H1 (cell line): ENCODE data around the gene PAIP1. TPM values are rescaled to one million over a fixed set of nuclear protein-coding genes. Genes with fewer than 3 reads are reported as not detected.

Experiments
- BACH1 ChIP-seq: IDR thresholded peaks from 2 replicates; pipeline ENCODE4 v1.6.1; 2012; ENCODE audit warnings: low read length, improper control_type of control experiment
- BRCA1 ChIP-seq: IDR thresholded peaks from 2 replicates; pipeline ENCODE4 v1.6.1; 2012; ENCODE audit warnings: low read depth, low read length, improper control_type of control experiment
- CBX8 ChIP-seq: fragments of 300-800, 300-1000 bp; sonication (generic); IDR thresholded peaks from 2 replicates; pipeline ENCODE4 v1.7.1; 2016; ENCODE audit warnings: low read depth, low read length, borderline replicate concordance
- EP300 ChIP-seq, 2 experiments: IDR thresholded peaks; 1 replicate in 1 of 2; 2 replicates in 1 of 2; pipeline ENCODE4 v1.6.1; 2011 to 2012; ENCODE audit warnings: low read depth in 2 of 2, low read length in 2 of 2, mild to moderate bottlenecking in 2 of 2, borderline replicate concordance in 1 of 2, inconsistent platforms in 1 of 2, moderate library complexity in 1 of 2
- FOSL1 ChIP-seq: IDR thresholded peaks from 2 replicates; pipeline ENCODE4 v1.6.1; 2011; ENCODE audit warnings: mild to moderate bottlenecking, low read depth, low read length, moderate library complexity; ENCODE audit not compliant: insufficient read depth
- HDAC2 ChIP-seq, 2 experiments: fragments of 300-600 bp in 1 of 2; sonication (generic) in 1 of 2; IDR thresholded peaks; 2 replicates each; pipeline ENCODE4 v1.6.1; 2011 to 2012; ENCODE audit warnings: low read depth in 2 of 2, low read length in 2 of 2, mild to moderate bottlenecking in 2 of 2, moderate library complexity in 2 of 2, borderline replicate concordance in 1 of 2, inconsistent platforms in 1 of 2
- HDAC6 ChIP-seq: IDR thresholded peaks from one replicate; pipeline ENCODE4 v1.7.1; 2012; ENCODE audit warnings: low read depth, mild to moderate bottlenecking, inconsistent platforms, low read length, moderate library complexity
- KDM4A ChIP-seq: IDR thresholded peaks from one replicate; pipeline ENCODE4 v1.7.1; 2012; ENCODE audit warnings: low read depth, mild to moderate bottlenecking, moderate library complexity, low read length, inconsistent platforms; ENCODE audit not compliant: severe bottlenecking
- MAFK ChIP-seq: IDR thresholded peaks from 2 replicates; pipeline ENCODE4 v1.6.1; 2012; ENCODE audit warnings: low read depth, mild to moderate bottlenecking, improper control_type of control experiment, low read length
- NRF1 ChIP-seq: IDR thresholded peaks from 2 replicates; pipeline ENCODE4 v1.6.1; 2011; ENCODE audit warnings: mild to moderate bottlenecking, low read depth, low read length, improper control_type of control experiment
- POLR2A ChIP-seq, 2 experiments: IDR thresholded peaks; 1 replicate in 1 of 2; 2 replicates in 1 of 2; pipeline ENCODE4 v1.6.1; 2011; ENCODE audit warnings: low read depth in 2 of 2, low read length in 2 of 2, mild to moderate bottlenecking in 2 of 2; ENCODE audit errors: control extremely low read depth in 1 of 2
- RBBP5 ChIP-seq: IDR thresholded peaks from 2 replicates; pipeline ENCODE4 v1.7.1; 2012; ENCODE audit warnings: low read depth, mild to moderate bottlenecking, inconsistent platforms, low read length, moderate library complexity, borderline replicate concordance
- RFX5 ChIP-seq: IDR thresholded peaks from 2 replicates; pipeline ENCODE4 v1.6.1; 2011; ENCODE audit warnings: low read depth, low read length, improper control_type of control experiment, borderline replicate concordance
- SIN3A ChIP-seq, 2 experiments: IDR thresholded peaks in 1 of 2; conservative IDR thresholded peaks in 1 of 2; 2 replicates each; pipeline ENCODE4 v1.6.1; 2011 to 2012; ENCODE audit warnings: low read length in 2 of 2, improper control_type of control experiment in 1 of 2, low read depth in 1 of 2, mild to moderate bottlenecking in 1 of 2
- SIX5 ChIP-seq: IDR thresholded peaks from 2 replicates; pipeline ENCODE4 v1.6.1; 2011; ENCODE audit warnings: mild to moderate bottlenecking, low read depth, low read length
- SRF ChIP-seq: IDR thresholded peaks from 2 replicates; pipeline ENCODE4 v1.6.1; 2011; ENCODE audit warnings: mild to moderate bottlenecking, low read depth, low read length, moderate library complexity
- TBP ChIP-seq: IDR thresholded peaks from 2 replicates; pipeline ENCODE4 v1.6.1; 2011; ENCODE audit warnings: low read depth, low read length, improper control_type of control experiment
- ZNF274 ChIP-seq: IDR thresholded peaks from 2 replicates; pipeline ENCODE4 v1.7.0; 2012; ENCODE audit warnings: low read length, borderline replicate concordance; ENCODE audit errors: extremely low read depth
- polyA plus RNA-seq, 7 experiments: library from polyadenylated mRNA; depleted of rRNA in 3 of 7; stranded (reverse) in 5 of 7; unstranded in 2 of 7; fragments of >200 nt in 5 of 7; fragments of 200-250 nt in 2 of 7; gene quantifications; 1 replicate in 5 of 7; 2 replicates in 1 of 7; 4 replicates in 1 of 7; pipeline versions ENCODE4 v1.2.1 to v1.2.3, GENCODE V29; 2011 to 2013; ENCODE audit warnings: missing spikeins in 2 of 7, mixed read lengths in 2 of 7
- total RNA-seq: library from RNA; stranded (reverse); fragmentation: NEBNext Ultra II Directional; extraction: Animal tissue kit (Norgen Biotek cat#: 25700); gene quantifications from 2 replicates; pipeline ENCODE4 v1.2.1, GENCODE V29; 2021
- TF ChIP-seq, protein P1 (sequence below): IDR thresholded peaks from 2 replicates; pipeline ENCODE4 v1.6.1; 2012; ENCODE audit warnings: low read length, inconsistent platforms
- TF ChIP-seq, protein P2 (sequence below): IDR thresholded peaks from 2 replicates; pipeline ENCODE4 v1.6.1; 2012; ENCODE audit warnings: inconsistent platforms

Gene PAIP1
- total and polyA plus RNA-seq, 2 of the 8 experiments (the other 6 are each of a cell fraction or from before 2014, with no cell fraction given) = 62.9 to 89.5 TPM

DNA sequence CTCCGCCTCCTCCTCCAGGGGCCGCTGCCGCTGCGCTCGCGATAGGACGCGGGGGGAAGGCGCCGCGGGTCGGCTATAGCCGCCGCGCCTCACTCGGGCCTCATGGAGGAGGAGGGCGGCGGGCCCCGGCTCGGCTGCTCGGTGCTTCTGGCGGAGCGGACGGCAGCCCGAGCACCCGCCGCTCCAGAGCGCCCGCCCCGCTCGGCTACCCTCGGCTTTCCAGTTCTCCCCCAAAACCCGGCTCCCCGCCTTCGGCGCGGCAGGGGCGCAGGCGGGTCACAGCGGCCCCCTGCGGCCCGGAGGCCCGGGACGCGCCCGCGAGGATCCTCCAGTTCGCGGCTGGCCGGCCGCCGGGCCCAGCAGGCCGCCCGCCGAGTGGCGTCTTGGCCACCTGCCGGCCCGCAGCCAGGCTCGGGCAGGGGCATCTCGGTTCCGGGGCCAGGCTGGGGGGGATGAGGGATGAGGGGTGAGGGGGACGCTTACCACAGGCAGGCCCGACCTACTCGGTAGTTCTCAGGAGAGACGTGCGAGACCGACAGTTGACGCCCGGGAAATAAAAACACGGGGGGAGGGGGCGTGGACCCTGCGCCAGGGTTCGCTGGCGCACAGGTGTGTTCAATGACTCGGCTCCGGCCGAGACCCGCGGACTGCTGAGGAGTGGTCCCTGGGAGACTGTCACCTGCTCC lies at the start of gene PAIP1 (continued):
- TF ChIP-seq RBBP5 = no peak; the same call in 1 of the 2 replicates
- no peak for TF ChIP-seq FOSL1
- TF ChIP-seq, protein P1, sequence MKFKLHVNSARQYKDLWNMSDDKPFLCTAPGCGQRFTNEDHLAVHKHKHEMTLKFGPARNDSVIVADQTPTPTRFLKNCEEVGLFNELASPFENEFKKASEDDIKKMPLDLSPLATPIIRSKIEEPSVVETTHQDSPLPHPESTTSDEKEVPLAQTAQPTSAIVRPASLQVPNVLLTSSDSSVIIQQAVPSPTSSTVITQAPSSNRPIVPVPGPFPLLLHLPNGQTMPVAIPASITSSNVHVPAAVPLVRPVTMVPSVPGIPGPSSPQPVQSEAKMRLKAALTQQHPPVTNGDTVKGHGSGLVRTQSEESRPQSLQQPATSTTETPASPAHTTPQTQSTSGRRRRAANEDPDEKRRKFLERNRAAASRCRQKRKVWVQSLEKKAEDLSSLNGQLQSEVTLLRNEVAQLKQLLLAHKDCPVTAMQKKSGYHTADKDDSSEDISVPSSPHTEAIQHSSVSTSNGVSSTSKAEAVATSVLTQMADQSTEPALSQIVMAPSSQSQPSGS = no peak
- TF ChIP-seq BACH1 = peak; percentile 48; the same call in 1 of the 2 replicates
- peak in 1 of 2 experiments; percentile 46; a peak in 2 of 4 replicates for TF ChIP-seq HDAC2 (IDR thresholded peaks at IDR 0.05; ENCODE audit: borderline replicate concordance in 1 of 2, low read depth in 2 of 2, low read length in 2 of 2)
- no peak for TF ChIP-seq SIX5
- no peak for TF ChIP-seq HDAC6
- peak; percentile 21 for TF ChIP-seq KDM4A
- TF ChIP-seq SIN3A (conservative IDR thresholded peaks at IDR 0.05 in 1 of 2, IDR thresholded peaks at IDR 0.05 in 1 of 2; ENCODE audit: low read depth in 1 of 2, low read length in 2 of 2) = no peak
- no peak for TF ChIP-seq CBX8
- no peak for TF ChIP-seq BRCA1
- no peak for TF ChIP-seq MAFK
- TF ChIP-seq SRF = no peak
- TF ChIP-seq POLR2A (IDR thresholded peaks at IDR 0.05; ENCODE audit: control extremely low read depth in 1 of 2, low read depth in 2 of 2, low read length in 2 of 2) = peak in 1 of 2 experiments; percentile 0; a peak in 2 of 3 replicates
- TF ChIP-seq RFX5 = no peak
- TF ChIP-seq, protein P2, sequence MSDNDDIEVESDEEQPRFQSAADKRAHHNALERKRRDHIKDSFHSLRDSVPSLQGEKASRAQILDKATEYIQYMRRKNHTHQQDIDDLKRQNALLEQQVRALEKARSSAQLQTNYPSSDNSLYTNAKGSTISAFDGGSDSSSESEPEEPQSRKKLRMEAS = peak; percentile 22; the same call in 1 of the 2 replicates
- TF ChIP-seq NRF1 = no peak
- peak in 1 of 2 experiments; percentile 0; a peak in 1 of 3 replicates for TF ChIP-seq EP300 (IDR thresholded peaks at IDR 0.05; ENCODE audit: borderline replicate concordance in 1 of 2, low read depth in 2 of 2, low read length in 2 of 2)
- TF ChIP-seq TBP = peak; percentile 53; the same call in 1 of the 2 replicates
- no peak for TF ChIP-seq ZNF274
